ENCODE results near the gene SLC6A12.

The SLC6A12 gene

DNA sequence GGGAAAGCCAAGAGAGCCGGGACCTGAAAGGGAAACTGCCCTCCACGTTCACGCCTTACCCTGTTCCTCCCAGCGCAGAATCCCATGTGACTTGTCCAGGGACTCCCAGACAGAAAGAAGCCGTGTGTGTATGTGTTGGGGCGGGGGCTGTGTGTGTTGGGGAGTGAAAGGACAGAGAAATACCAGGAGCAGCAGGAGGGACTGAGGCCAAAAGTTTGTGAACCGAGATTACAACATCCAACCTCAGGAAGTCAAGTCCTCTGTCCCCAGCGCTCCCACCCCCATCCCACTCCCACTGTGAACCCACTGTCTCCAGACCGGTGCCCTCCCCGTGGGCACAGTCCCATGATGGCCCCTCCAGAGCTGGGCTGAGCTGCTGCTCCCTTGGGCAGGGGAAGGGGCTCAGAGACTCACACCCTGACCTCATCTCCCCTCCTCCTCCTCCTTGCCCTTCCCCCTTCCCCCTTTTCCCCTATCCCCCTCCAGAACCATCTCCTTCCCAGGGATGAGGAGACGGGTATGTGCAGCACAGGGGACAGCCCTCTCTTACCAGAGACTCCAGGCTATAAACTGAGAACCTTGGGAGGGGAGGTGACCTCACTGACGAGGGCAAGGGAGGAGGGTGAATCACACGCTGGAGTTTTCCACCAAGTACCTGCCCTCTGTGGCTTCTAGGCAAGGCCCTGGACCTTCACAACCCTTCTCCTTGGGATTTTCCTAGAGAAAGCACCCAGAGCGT lies at the start of gene SLC6A12:
Gene SLC6A12, minus strand, starts transcription at position 155 of the 739 bp plus-strand sequence. CDS start 4,171 bp downstream, outside the sequence.
- H3K4me3 ChIP-seq (replicated peaks; ENCODE audit: low read depth, low read length) = no peak within 1 kb of the TSS
- DNase-seq (ENCODE audit: extremely low read depth, low read depth) = no peak
- TF ChIP-seq, protein P1, sequence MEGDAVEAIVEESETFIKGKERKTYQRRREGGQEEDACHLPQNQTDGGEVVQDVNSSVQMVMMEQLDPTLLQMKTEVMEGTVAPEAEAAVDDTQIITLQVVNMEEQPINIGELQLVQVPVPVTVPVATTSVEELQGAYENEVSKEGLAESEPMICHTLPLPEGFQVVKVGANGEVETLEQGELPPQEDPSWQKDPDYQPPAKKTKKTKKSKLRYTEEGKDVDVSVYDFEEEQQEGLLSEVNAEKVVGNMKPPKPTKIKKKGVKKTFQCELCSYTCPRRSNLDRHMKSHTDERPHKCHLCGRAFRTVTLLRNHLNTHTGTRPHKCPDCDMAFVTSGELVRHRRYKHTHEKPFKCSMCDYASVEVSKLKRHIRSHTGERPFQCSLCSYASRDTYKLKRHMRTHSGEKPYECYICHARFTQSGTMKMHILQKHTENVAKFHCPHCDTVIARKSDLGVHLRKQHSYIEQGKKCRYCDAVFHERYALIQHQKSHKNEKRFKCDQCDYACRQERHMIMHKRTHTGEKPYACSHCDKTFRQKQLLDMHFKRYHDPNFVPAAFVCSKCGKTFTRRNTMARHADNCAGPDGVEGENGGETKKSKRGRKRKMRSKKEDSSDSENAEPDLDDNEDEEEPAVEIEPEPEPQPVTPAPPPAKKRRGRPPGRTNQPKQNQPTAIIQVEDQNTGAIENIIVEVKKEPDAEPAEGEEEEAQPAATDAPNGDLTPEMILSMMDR (IDR thresholded peaks at IDR 0.05; ENCODE audit: low read depth, low read length, missing control alignments) = no peak

GRCh38 chr12:263574-263973 lies 49.6 kb upstream of the SLC6A12 start:
- DNase-seq (ENCODE audit: extremely low read depth, low read depth) = no peak
- H3K4me3 ChIP-seq (replicated peaks; ENCODE audit: low read depth, low read length) = no peak overlapping the region
- TF ChIP-seq, protein P1 (IDR thresholded peaks at IDR 0.05; ENCODE audit: low read depth, low read length, missing control alignments) = no peak

- no peak for DNase-seq (ENCODE audit: extremely low read depth, low read depth)
- TF ChIP-seq, protein P1 (IDR thresholded peaks at IDR 0.05; ENCODE audit: low read depth, low read length, missing control alignments) = no peak
These were observed 48.9 kb upstream of the SLC6A12 start, which contains the start of gene SLC6A13 for GRCh38 chr12:262817-263216. TSS of gene SLC6A13 (minus strand) at chr12:262836. CDS start at chr12:260052, 2,784 bp downstream.

GRCh38 chr12:262113-262512 lies 48.2 kb upstream of the SLC6A12 start:
- no peak for DNase-seq (ENCODE audit: extremely low read depth, low read depth)
- TF ChIP-seq, protein P1 (IDR thresholded peaks at IDR 0.05; ENCODE audit: low read depth, low read length, missing control alignments) = no peak
- no peak overlapping the region for H3K4me3 ChIP-seq (replicated peaks; ENCODE audit: low read depth, low read length)

More at GRCh38 chr12:262817-263216, 48.9 kb upstream of the SLC6A12 start, which contains the start of gene SLC6A13:
- H3K4me3 ChIP-seq (replicated peaks; ENCODE audit: low read depth, low read length) = no peak within 1 kb of the TSS

- DNase-seq (ENCODE audit: extremely low read depth, low read depth) = no peak
- H3K4me3 ChIP-seq (replicated peaks; ENCODE audit: low read depth, low read length) = no peak overlapping the region
- TF ChIP-seq, protein P1 (IDR thresholded peaks at IDR 0.05; ENCODE audit: low read depth, low read length, missing control alignments) = no peak
These were observed 43.8 kb upstream of the SLC6A12 start for GRCh38 chr12:257521-258321.

GRCh38 chr12:256958-257357 lies 43.0 kb upstream of the SLC6A12 start:
- TF ChIP-seq, protein P1 (IDR thresholded peaks at IDR 0.05; ENCODE audit: low read depth, low read length, missing control alignments) = no peak
- no peak for DNase-seq (ENCODE audit: extremely low read depth, low read depth)
- H3K4me3 ChIP-seq (replicated peaks; ENCODE audit: low read depth, low read length) = no peak overlapping the region
